Brain microvascular endothelial cell (primary cell): ENCODE measurements around the gene SHTN1.

Source experiments
- DNase-seq: peaks from one replicate; pipeline ENCODE4 v3.0.0-alpha.2; 2020
- H3K27ac ChIP-seq: fragments of 250-450 bp; sonication (Bioruptor Pico); 2 replicates; pipeline ENCODE4 v1.5.1; 2020; ENCODE audit warnings: mild to moderate bottlenecking, moderate library complexity
- H3K27me3 ChIP-seq: fragments of 250-450 bp; sonication (Bioruptor Pico); replicated peaks from 2 replicates; pipeline ENCODE4 v1.5.1; 2020; ENCODE audit warnings: mild to moderate bottlenecking
- H3K36me3 ChIP-seq: fragments of 250-450 bp; sonication (Bioruptor Pico); replicated peaks from 2 replicates; pipeline ENCODE4 v1.5.1; 2020; ENCODE audit warnings: mild to moderate bottlenecking
- H3K4me3 ChIP-seq: 2 replicates; pipeline ENCODE4 v1.5.1; 2011; ENCODE audit warnings: low read depth, mild to moderate bottlenecking, control low read depth, low read length, moderate library complexity
- CTCF ChIP-seq: IDR thresholded peaks from 2 replicates; pipeline ENCODE4 v1.5.1; 2011; ENCODE audit warnings: low read depth, mild to moderate bottlenecking, moderate library complexity, low read length, control low read depth, inconsistent platforms; ENCODE audit errors: missing control alignments
- in situ Hi-C: cut with HindIII; loops from 2 replicates; pipeline ENCODE4 v1.10.0; 2017; ENCODE audit warnings: low sequenced_read_pairs, low pct_ligation_motif_present

The SHTN1 gene

GRCh38 chr10:117005026-117005526, at the start of gene SHTN1:
SHTN1 (minus strand) TSS chr10:117005187; CDS start chr10:117005079, 108 bp downstream.
- in situ Hi-C loops: no loop called here
- Histone ChIP-seq H3K4me3 (peak within 1 kb of the TSS; percentile 80), H3K36me3 (no peaks in the 10 kb centered on the region), H3K27me3 (no peaks in the 10 kb centered on the region), H3K27ac (peak within 1 kb of the TSS; percentile 4)
- peak; percentile 32 for DNase-seq
- no peak for TF ChIP-seq CTCF

- DNase-seq: no peak
- H3K4me3 ChIP-seq: no peak overlapping the region
- H3K27me3 ChIP-seq: no peaks in the 10 kb centered on the region
- in situ Hi-C loops: no loop called here
- TF ChIP-seq CTCF: no peak
- H3K27ac ChIP-seq: no peak overlapping the region
- H3K36me3 ChIP-seq: no peaks in the 10 kb centered on the region
These were observed 48.5 kb upstream of the SHTN1 start for GRCh38 chr10:117053482-117053881.

GRCh38 chr10:117047947-117048346, 43.0 kb upstream of the SHTN1 start:
- in situ Hi-C loops: no loop called here
- TF ChIP-seq CTCF: no peak
- no peak for DNase-seq
- Histone ChIP-seq H3K27ac (no peak overlapping the region), H3K4me3 (no peak overlapping the region), H3K36me3 (no peaks in the 10 kb centered on the region), H3K27me3 (no peaks in the 10 kb centered on the region)

GRCh38 chr10:117016266-117016665, 11.3 kb upstream of the SHTN1 start:
- no peaks in the 10 kb centered on the region for H3K27me3 ChIP-seq
- H3K36me3 ChIP-seq: no peaks in the 10 kb centered on the region
- no peak overlapping the region for H3K4me3 ChIP-seq
- no peak for DNase-seq
- H3K27ac ChIP-seq: no peak overlapping the region
- in situ Hi-C loops: no loop called here
- TF ChIP-seq CTCF: no peak

- Histone ChIP-seq H3K36me3 (no peaks in the 10 kb centered on the region), H3K27ac (no peak overlapping the region), H3K4me3 (no peak overlapping the region), H3K27me3 (no peaks in the 10 kb centered on the region)
- TF ChIP-seq CTCF: no peak
- no peak for DNase-seq
- in situ Hi-C loops: no loop called here
These were observed 9.8 kb upstream of the SHTN1 start for GRCh38 chr10:117014835-117015234.

- H3K4me3 ChIP-seq: no peak overlapping the region
- H3K27me3 ChIP-seq: no peaks in the 10 kb centered on the region
- no peaks in the 10 kb centered on the region for H3K36me3 ChIP-seq
- in situ Hi-C loops: no loop called here
- peak; percentile 14 for DNase-seq
- no peak for TF ChIP-seq CTCF
- H3K27ac ChIP-seq: no peak overlapping the region
These were observed 2.1 kb upstream of the SHTN1 start for GRCh38 chr10:117007080-117007479.
